BLaER1 treated with 17β-estradiol and CSF1 and Interleukin-3, amounts not matched to agents 10 nM and 100 nM (cell line): ENCODE results near the gene GFPT2.

ENCODE experiments used
- H3K27ac ChIP-seq, 11 experiments: shearing (Covaris generic); formaldehyde crosslinking; 2 replicates each; pipeline ENCODE4 v1.8.1; 2022
- H3K27me3 ChIP-seq, 11 experiments: shearing (Covaris generic); formaldehyde crosslinking; 2 replicates each; pipeline ENCODE4 v1.8.1; 2022
- H3K36me3 ChIP-seq, 11 experiments: shearing (Covaris generic); formaldehyde crosslinking; 2 replicates each; pipeline ENCODE4 v1.8.1; 2022
- H3K4me1 ChIP-seq, 10 experiments: shearing (Covaris generic); formaldehyde crosslinking; 2 replicates each; pipeline ENCODE4 v1.8.1; 2022
- H3K4me2 ChIP-seq, 11 experiments: shearing (Covaris generic); formaldehyde crosslinking; 2 replicates each; pipeline ENCODE4 v1.8.1; 2022
- H3K4me3 ChIP-seq, 10 experiments: shearing (Covaris generic); formaldehyde crosslinking; 2 replicates each; pipeline ENCODE4 v1.8.1; 2022
- H3K9ac ChIP-seq, 11 experiments: shearing (Covaris generic); formaldehyde crosslinking; 2 replicates each; pipeline ENCODE4 v1.8.1; 2022
- H3K9me3 ChIP-seq, 11 experiments: shearing (Covaris generic); formaldehyde crosslinking; replicated peaks in 1 of 11; 2 replicates each; pipeline ENCODE4 v1.8.1; 2022
- H4K20me1 ChIP-seq, 11 experiments: shearing (Covaris generic); formaldehyde crosslinking; 2 replicates each; pipeline ENCODE4 v1.8.1; 2022
- Cebpa-rat ChIP-seq, 11 experiments: shearing (Covaris generic); IDR thresholded peaks; 2 replicates each; pipeline ENCODE4 v1.8.1; 2022

Gene GFPT2

GRCh38 chr5:180348336-180348735 is 4.8 kb downstream of the GFPT2 start:
- Histone ChIP-seq H3K4me3 (no peak overlapping the region), H3K9ac (no peak overlapping the region), H3K27ac (no peak overlapping the region), H4K20me1 (peaks cover 0 to 18% (median 5%) of the 10 kb centered on the region in 11 experiments; a peak in 9 of 22 replicates), H3K4me2 (no peak overlapping the region), H3K27me3 (peaks cover 23 to 41% (median 38%) of the 10 kb centered on the region in 11 experiments), H3K4me1 (peaks cover 0 to 17% (median 4%) of the 10 kb centered on the region in 10 experiments; a peak in 9 of 20 replicates), H3K36me3 (no peaks in the 10 kb centered on the region), H3K9me3 (peaks cover 0 to 4% (median 0%) of the 10 kb centered on the region in 11 experiments; a peak in 1 of 22 replicates)
- no peak for TF ChIP-seq Cebpa-rat (IDR thresholded peaks at IDR 0.05)

- peaks cover 0 to 19% (median 2%) of the 10 kb centered on the region in 10 experiments; a peak in 9 of 20 replicates for H3K4me1 ChIP-seq
- H3K27me3 ChIP-seq: peaks cover 17 to 34% (median 32%) of the 10 kb centered on the region in 11 experiments
- no peak for TF ChIP-seq Cebpa-rat (IDR thresholded peaks at IDR 0.05)
- H3K36me3 ChIP-seq: no peaks in the 10 kb centered on the region
- H3K9me3 ChIP-seq: peaks cover 0 to under 1% (median 0%) of the 10 kb centered on the region in 11 experiments; a peak in 1 of 22 replicates
- H3K4me2 ChIP-seq: no peak overlapping the region
- H4K20me1 ChIP-seq: peaks cover 0 to 15% (median 3%) of the 10 kb centered on the region in 11 experiments; a peak in 9 of 22 replicates
- H3K4me3 ChIP-seq: no peak overlapping the region
- no peak overlapping the region for H3K9ac ChIP-seq
- H3K27ac ChIP-seq: no peak overlapping the region
Measured at GRCh38 chr5:180347702-180348101, 5.4 kb downstream of the GFPT2 start.

- Histone ChIP-seq H3K27me3 (peaks cover 3 to 21% (median 19%) of the 10 kb centered on the region in 11 experiments), H3K4me2 (no peak overlapping the region), H3K9ac (no peak overlapping the region), H3K36me3 (no peaks in the 10 kb centered on the region), H4K20me1 (peaks cover 0 to 6% (median 0%) of the 10 kb centered on the region in 11 experiments; a peak in 3 of 22 replicates), H3K27ac (no peak overlapping the region), H3K9me3 (no peaks in the 10 kb centered on the region), H3K4me1 (peaks cover 0 to 17% (median 2%) of the 10 kb centered on the region in 10 experiments; a peak in 6 of 20 replicates), H3K4me3 (no peak overlapping the region)
- no peak for TF ChIP-seq Cebpa-rat (IDR thresholded peaks at IDR 0.05)
Measured at GRCh38 chr5:180346358-180346757, 6.8 kb downstream of the GFPT2 start.

GRCh38 chr5:180345781-180346180 is 7.4 kb downstream of the GFPT2 start:
- no peak overlapping the region for H3K9ac ChIP-seq
- TF ChIP-seq Cebpa-rat (IDR thresholded peaks at IDR 0.05): no peak
- no peaks in the 10 kb centered on the region for H3K9me3 ChIP-seq
- no peak overlapping the region for H3K4me3 ChIP-seq
- peaks cover 3 to 15% (median 13%) of the 10 kb centered on the region in 11 experiments; a peak in 21 of 22 replicates for H3K27me3 ChIP-seq
- H3K4me1 ChIP-seq: peaks cover 0 to 17% (median 2%) of the 10 kb centered on the region in 10 experiments; a peak in 6 of 20 replicates
- no peak overlapping the region for H3K4me2 ChIP-seq
- no peaks in the 10 kb centered on the region for H3K36me3 ChIP-seq
- H3K27ac ChIP-seq: no peak overlapping the region
- peaks cover 0 to 6% (median 0%) of the 10 kb centered on the region in 11 experiments; a peak in 2 of 22 replicates for H4K20me1 ChIP-seq

- H3K27ac ChIP-seq: no peak overlapping the region
- no peak overlapping the region for H3K4me2 ChIP-seq
- H3K4me3 ChIP-seq: no peak overlapping the region
- no peak for TF ChIP-seq Cebpa-rat (IDR thresholded peaks at IDR 0.05)
- peaks cover 0 to 6% (median 0%) of the 10 kb centered on the region in 11 experiments; a peak in 2 of 22 replicates for H4K20me1 ChIP-seq
- peaks cover 1 to 9% (median 7%) of the 10 kb centered on the region in 11 experiments; a peak in 21 of 22 replicates for H3K27me3 ChIP-seq
- no peaks in the 10 kb centered on the region for H3K9me3 ChIP-seq
- peaks cover 0 to 17% (median 2%) of the 10 kb centered on the region in 10 experiments; a peak in 6 of 20 replicates for H3K4me1 ChIP-seq
- no peaks in the 10 kb centered on the region for H3K36me3 ChIP-seq
- H3K9ac ChIP-seq: no peak overlapping the region
Measured at GRCh38 chr5:180345186-180345585, 8.0 kb downstream of the GFPT2 start.

GRCh38 chr5:180344696-180344999 is 8.5 kb downstream of the GFPT2 start:
- peaks cover 0 to 2% (median 0%) of the 10 kb centered on the region in 11 experiments; a peak in 1 of 22 replicates for H4K20me1 ChIP-seq
- H3K4me2 ChIP-seq: no peak overlapping the region
- no peak overlapping the region for H3K4me3 ChIP-seq

GRCh38 chr5:180343831-180344695 is 9.1 kb downstream of the GFPT2 start:
- TF ChIP-seq Cebpa-rat (IDR thresholded peaks at IDR 0.05): 0 out of 22 replicates have a peak, but pooled peaks of 2 of the 11 experiments have one; percentile 17 to 30
- Histone ChIP-seq H3K9ac (no peak overlapping the region), H3K9me3 (no peaks in the 10 kb centered on the region), H3K27ac (no peak overlapping the region), H3K36me3 (no peaks in the 10 kb centered on the region), H3K4me1 (peaks cover 0 to 17% (median 2%) of the 10 kb centered on the region in 10 experiments; a peak in 6 of 20 replicates), H4K20me1 (no peaks in the 10 kb centered on the region), H3K27me3 (no peaks in the 10 kb centered on the region), H3K4me2 (peak overlapping the region in 3 of 11 experiments; percentile 2 to 30 (median 3); a peak in 2 of 22 replicates), H3K4me3 (no peak overlapping the region)

More at GRCh38 chr5:180344696-180344999, 8.5 kb downstream of the GFPT2 start:
- H3K36me3 ChIP-seq: no peaks in the 10 kb centered on the region
- peaks cover 0 to 17% (median 2%) of the 10 kb centered on the region in 10 experiments; a peak in 6 of 20 replicates for H3K4me1 ChIP-seq
- no peak overlapping the region for H3K27ac ChIP-seq
- H3K27me3 ChIP-seq: peaks cover 0 to 4% (median 2%) of the 10 kb centered on the region in 11 experiments; a peak in 7 of 22 replicates
- no peaks in the 10 kb centered on the region for H3K9me3 ChIP-seq
- TF ChIP-seq Cebpa-rat (IDR thresholded peaks at IDR 0.05): no peak
- no peak overlapping the region for H3K9ac ChIP-seq

GRCh38 chr5:180343110-180343830 is 9.9 kb downstream of the GFPT2 start:
- Histone ChIP-seq H3K4me3 (no peak overlapping the region), H3K27ac (no peak overlapping the region), H3K27me3 (no peaks in the 10 kb centered on the region), H3K9ac (no peak overlapping the region), H3K4me2 (no peak overlapping the region), H3K4me1 (peaks cover 0 to 17% (median 2%) of the 10 kb centered on the region in 10 experiments; a peak in 6 of 20 replicates), H3K9me3 (no peaks in the 10 kb centered on the region), H3K36me3 (no peaks in the 10 kb centered on the region), H4K20me1 (no peaks in the 10 kb centered on the region)
- no peak for TF ChIP-seq Cebpa-rat (IDR thresholded peaks at IDR 0.05)

GRCh38 chr5:180341595-180341994 is 11.5 kb downstream of the GFPT2 start:
- peaks cover 0 to 17% (median 3%) of the 10 kb centered on the region in 10 experiments; a peak in 8 of 20 replicates for H3K4me1 ChIP-seq
- H3K4me3 ChIP-seq: no peak overlapping the region
- H3K27me3 ChIP-seq: no peaks in the 10 kb centered on the region
- H3K4me2 ChIP-seq: no peak overlapping the region
- no peaks in the 10 kb centered on the region for H3K36me3 ChIP-seq
- no peak overlapping the region for H3K27ac ChIP-seq
- H4K20me1 ChIP-seq: no peaks in the 10 kb centered on the region
- no peak overlapping the region for H3K9ac ChIP-seq
- no peaks in the 10 kb centered on the region for H3K9me3 ChIP-seq
- TF ChIP-seq Cebpa-rat (IDR thresholded peaks at IDR 0.05): no peak
